Astrocyte (in vitro differentiated cells and primary cell): Measurements from ENCODE around the gene TNNT3.

Experiments
- EZH2 ChIP-seq: IDR thresholded peaks from 2 replicates; pipeline ENCODE4 v1.6.1; 2012; ENCODE audit warnings: mild to moderate bottlenecking, low read length, inconsistent platforms; ENCODE audit not compliant: insufficient read depth
- TF ChIP-seq, protein P1 (sequence below): IDR thresholded peaks from 2 replicates; pipeline ENCODE4 v1.5.1; 2011; ENCODE audit warnings: low read depth, mild to moderate bottlenecking, inconsistent platforms, low read length, moderate library complexity; ENCODE audit not compliant: insufficient read depth

DNA sequence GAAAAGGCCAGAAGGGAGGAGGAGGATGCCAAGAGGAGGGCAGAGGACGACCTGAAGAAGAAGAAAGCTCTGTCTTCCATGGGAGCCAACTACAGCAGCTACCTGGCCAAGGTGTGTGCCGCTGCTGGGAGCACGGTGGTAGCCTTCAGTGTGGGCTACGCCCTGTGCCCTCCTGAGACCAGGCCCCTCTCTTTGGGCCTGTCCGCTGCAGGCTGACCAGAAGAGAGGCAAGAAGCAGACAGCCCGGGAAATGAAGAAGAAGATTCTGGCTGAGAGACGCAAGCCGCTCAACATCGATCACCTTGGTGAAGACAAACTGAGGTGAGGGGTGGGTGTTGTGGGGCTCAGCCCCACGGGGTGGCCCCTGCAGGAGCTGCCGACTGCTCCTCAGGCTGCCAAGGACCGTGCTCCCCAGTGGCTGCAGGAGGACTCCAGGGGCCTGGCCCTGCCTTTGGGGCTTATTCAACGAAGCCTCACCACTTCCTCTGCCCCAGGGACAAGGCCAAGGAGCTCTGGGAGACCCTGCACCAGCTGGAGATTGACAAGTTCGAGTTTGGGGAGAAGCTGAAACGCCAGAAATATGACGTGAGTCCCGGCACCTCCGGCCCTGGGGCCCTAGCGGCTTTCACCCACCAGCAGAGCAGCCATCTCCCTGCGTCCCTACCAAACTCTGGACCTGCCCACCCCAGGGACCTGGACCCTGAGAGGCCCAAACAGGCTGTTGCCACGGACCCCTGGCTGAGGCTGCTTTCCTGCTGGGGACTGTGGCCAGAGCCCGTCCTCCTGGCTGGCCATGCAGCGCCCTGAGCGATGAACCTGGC lies 15.0 kb downstream of the TNNT3 start:
- TF ChIP-seq, protein P1, sequence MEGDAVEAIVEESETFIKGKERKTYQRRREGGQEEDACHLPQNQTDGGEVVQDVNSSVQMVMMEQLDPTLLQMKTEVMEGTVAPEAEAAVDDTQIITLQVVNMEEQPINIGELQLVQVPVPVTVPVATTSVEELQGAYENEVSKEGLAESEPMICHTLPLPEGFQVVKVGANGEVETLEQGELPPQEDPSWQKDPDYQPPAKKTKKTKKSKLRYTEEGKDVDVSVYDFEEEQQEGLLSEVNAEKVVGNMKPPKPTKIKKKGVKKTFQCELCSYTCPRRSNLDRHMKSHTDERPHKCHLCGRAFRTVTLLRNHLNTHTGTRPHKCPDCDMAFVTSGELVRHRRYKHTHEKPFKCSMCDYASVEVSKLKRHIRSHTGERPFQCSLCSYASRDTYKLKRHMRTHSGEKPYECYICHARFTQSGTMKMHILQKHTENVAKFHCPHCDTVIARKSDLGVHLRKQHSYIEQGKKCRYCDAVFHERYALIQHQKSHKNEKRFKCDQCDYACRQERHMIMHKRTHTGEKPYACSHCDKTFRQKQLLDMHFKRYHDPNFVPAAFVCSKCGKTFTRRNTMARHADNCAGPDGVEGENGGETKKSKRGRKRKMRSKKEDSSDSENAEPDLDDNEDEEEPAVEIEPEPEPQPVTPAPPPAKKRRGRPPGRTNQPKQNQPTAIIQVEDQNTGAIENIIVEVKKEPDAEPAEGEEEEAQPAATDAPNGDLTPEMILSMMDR, result no peak
- no peak for TF ChIP-seq EZH2
